SKM-1 (cell line): ENCODE measurements around the gene STRBP.
"Not testable (repeated sequence)": the region's sequence is repeated elsewhere in the genome, so short reads cannot be mapped to it uniquely, and the experiment has no call there.

Experiments used
- DNase-seq: peaks from one replicate; lab custom pipeline; 2025; ENCODE audit not compliant: unreplicated experiment; lab: John Stamatoyannopoulos, UW

The STRBP gene

DNA sequence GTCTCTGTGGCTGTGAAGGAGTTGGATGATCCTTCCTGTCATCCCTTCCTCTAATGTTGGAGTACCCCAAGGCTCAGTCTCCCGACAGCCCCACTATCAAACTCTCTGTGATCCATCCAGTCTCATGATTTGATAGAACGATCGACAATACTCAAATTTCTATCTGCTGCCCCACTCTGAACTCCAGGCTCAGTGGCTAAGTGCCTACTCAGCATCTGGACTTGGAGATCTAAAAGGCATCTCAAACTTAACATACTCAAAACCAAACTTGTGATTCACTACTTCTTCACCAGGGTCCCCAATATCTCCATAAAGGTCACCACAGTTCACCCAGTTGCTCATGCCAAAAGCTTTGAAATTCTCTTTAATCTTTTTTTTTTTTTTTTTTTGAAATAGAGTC is 15.1 kb upstream of the STRBP start:
- no peak for DNase-seq

GRCh38 chr9:123283048-123283408 is 14.6 kb upstream of the STRBP start:
- no peak for DNase-seq

- DNase-seq = no peak
These were observed 14.1 kb upstream of the STRBP start for GRCh38 chr9:123282362-123283047.

GRCh38 chr9:123281659-123282350 is 13.4 kb upstream of the STRBP start:
- DNase-seq = no peak

DNA sequence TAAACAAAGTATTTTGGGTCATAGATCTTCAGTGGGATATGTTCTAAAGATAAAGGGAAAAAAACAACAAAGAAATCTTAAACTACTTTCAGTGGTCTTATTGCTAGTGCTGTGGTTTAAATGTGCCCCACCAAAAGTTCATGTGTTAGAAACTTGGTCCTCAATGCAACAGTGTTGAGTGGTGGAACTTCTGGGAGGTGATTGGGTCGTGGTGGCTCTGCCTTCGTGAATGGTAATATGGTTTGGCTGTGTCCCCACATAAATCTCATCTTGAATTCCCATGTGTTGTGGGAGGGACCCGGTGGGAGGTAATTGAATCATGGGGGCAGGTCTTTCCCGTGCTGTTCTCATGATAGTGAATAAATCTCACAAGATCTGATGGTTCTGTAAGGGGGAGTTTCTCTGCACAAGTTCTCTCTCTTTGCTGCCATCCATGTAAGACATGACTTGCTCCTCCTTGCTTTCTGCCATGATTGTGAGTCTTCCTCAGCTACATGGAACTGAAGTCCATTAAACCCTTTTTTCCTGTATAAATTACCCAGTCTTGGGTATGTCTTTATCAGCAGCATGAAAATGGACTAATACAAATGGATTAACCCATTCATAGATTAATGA is 10.6 kb upstream of the STRBP start:
- not testable (repeated sequence) for DNase-seq

- no peak for DNase-seq
These were observed 10.0 kb upstream of the STRBP start for GRCh38 chr9:123278361-123278760.

- no peak for DNase-seq
These were observed 8.2 kb upstream of the STRBP start for GRCh38 chr9:123276551-123276950.

DNA sequence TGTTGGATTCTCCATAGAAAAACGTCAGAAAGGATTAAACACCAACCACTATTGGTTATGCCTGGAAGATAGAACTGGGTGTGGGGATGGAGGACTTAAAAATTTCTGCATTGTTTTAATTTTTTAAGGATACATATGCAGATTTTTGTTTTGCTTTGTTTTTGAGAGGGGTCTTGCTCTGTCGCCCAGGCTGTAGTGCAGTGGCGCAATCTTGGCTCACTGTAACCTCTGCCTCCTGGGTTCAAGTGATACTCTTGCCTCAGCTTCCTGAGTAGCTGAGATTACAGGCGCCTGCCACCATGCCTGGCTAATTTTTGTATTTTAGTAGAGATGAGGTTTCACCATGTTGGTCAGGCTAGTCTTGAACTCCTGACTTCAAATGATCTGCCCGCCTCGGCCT is 2.7 kb upstream of the STRBP start:
- DNase-seq = not testable (repeated sequence)

GRCh38 chr9:123269281-123269680 is 895 bp upstream of the STRBP start:
- no peak for DNase-seq

- DNase-seq = no peak
These were observed 254 bp downstream of the STRBP start for GRCh38 chr9:123268199-123268464.

DNA sequence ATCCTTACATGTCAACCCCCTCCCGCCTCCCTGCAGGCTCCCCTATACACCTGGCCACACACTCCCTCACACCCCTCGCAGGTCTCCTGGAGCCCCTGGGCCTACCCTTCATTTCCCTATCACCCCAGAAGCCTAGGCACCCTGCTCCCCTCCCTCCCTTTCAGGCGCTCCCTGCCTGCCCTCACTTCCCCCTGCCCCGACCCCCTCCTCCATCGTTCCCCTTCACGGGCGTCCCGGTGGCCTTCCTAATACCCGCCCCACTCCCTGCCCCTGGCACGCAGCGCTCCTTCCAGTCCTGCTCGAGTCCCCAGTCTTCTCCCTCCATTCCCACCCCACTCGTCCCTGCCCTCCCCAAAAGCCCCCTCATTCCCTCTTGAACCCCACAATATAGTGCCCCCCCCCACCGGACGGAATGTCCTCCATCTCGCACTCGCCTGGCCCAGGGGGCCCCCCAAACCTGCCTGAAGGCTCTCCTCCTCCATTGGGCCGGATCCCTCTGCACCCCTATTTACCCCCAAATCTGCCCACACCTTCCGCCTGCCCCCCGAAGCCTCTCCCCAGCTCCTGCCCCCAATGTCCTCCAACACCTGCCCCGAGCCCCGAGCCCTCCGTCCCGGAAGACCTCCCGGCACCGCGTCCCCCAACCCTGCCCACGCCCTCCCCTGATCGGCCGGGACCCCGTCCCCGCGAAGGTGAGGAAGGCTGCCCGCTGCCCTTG is 746 bp downstream of the STRBP start:
- no peak for DNase-seq

- no peak for DNase-seq
These were observed 1.6 kb downstream of the STRBP start for GRCh38 chr9:123266655-123267399.

DNA sequence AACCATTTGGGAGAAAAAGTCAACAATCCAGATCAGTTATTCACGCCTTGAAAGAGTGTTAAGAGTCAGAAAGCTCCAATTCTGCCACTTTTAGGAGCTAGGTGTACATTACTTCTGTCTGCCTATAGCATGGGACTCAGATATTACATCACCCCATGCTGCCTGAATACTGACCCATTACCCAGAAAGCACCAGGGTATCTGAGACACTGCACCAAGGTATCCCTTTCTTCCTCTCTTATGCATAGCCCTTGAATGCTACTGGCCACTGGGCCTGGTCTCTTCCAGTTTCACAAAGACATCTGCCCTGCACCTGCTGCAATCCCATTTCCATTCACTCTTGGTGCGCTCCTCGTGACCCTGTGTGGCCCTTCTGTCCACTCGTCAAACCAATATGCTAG is 2.6 kb downstream of the STRBP start:
- no peak for DNase-seq

GRCh38 chr9:123263227-123263626 is 5.2 kb downstream of the STRBP start:
- no peak for DNase-seq

- no peak for DNase-seq
These were observed 6.0 kb downstream of the STRBP start for GRCh38 chr9:123262338-123262737.

- no peak for DNase-seq
These were observed 7.2 kb downstream of the STRBP start for GRCh38 chr9:123261006-123261677.

- DNase-seq = no peak
These were observed 8.0 kb downstream of the STRBP start for GRCh38 chr9:123260340-123260739.

DNA sequence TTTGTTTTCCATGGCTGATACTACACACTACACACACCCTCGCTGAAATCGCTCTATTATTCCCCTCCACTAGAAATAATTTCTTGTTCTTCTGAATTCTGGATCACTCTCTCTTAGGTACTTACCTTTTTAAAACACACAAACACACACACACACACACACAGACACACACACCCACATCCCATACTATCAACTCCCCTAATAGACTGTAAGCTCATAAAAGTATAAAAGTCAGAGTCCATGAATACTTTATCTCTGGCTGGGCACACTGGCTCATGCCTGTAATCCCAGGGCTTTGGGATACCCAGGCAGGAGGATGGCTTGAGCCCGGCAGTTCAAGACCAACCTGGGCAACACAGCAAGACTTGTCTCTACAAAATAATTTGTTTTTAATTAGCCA is 11.1 kb downstream of the STRBP start:
- no peak for DNase-seq

- no peak for DNase-seq
These were observed 12.7 kb downstream of the STRBP start for GRCh38 chr9:123255718-123256117.

GRCh38 chr9:123253204-123253603 is 15.2 kb downstream of the STRBP start:
- no peak for DNase-seq

- no peak for DNase-seq
These were observed 16.6 kb downstream of the STRBP start for GRCh38 chr9:123251741-123252140.
